Right renal pelvis (tissue), 4 donors: Measurements from ENCODE around the gene INPP4A. TPM values are rescaled to one million over a fixed set of nuclear protein-coding genes. Genes with fewer than 3 reads are reported as not detected.

ENCODE experiments used
- DNase-seq, 4 donors: peaks; one replicate each; pipeline ENCODE4 v3.0.0-alpha.2; 2013; ENCODE audit warnings: low read depth in 4 of 4, low spot score in 3 of 4, missing footprints in 1 of 4
- polyA plus RNA-seq, 4 donors: library from polyadenylated mRNA; unstranded; fragments of 120-200 nt; gene quantifications; one replicate each; pipeline ENCODE4 v1.2.1, GENCODE V29; 2013; ENCODE audit not compliant: insufficient read length in 4 of 4

INPP4A gene
- polyA plus RNA-seq, 4 donors, result 19.4 to 22.4 (median 20.2) TPM

- no peak for DNase-seq
These were observed 160.4 kb downstream of the INPP4A start for GRCh38 chr2:98605076-98605475.

- no peak for DNase-seq
These were observed 161.8 kb downstream of the INPP4A start for GRCh38 chr2:98606431-98606830.

- no peak for DNase-seq
These were observed 162.4 kb downstream of the INPP4A start for GRCh38 chr2:98607104-98607503.

GRCh38 chr2:98607741-98608115, 163.1 kb downstream of the INPP4A start:
- no peak for DNase-seq

- peak; percentile 82 to 88 (median 82) for DNase-seq
These were observed 163.7 kb downstream of the INPP4A start, which contains the start of the genes COA5 and UNC50 for GRCh38 chr2:98608116-98608961. TSS of gene COA5 (minus strand) at chr2:98608512. CDS start at chr2:98608405, 107 bp downstream. TSS of gene UNC50 (plus strand) at chr2:98608589. CDS start at chr2:98609760, 1,171 bp downstream.

- peak in 2 of 4 donors; percentile 7 to 16 for DNase-seq
These were observed 164.4 kb downstream of the INPP4A start for GRCh38 chr2:98608962-98609604.

- DNase-seq, result no peak
These were observed 169.5 kb downstream of the INPP4A start for GRCh38 chr2:98614024-98614739.

GRCh38 chr2:98615481-98615880, 170.8 kb downstream of the INPP4A start:
- no peak for DNase-seq

- DNase-seq, result no peak
These were observed 172.5 kb downstream of the INPP4A start for GRCh38 chr2:98617149-98617548.

GRCh38 chr2:98623657-98624056, 179.0 kb downstream of the INPP4A start:
- DNase-seq, result no peak

- no peak for DNase-seq
These were observed 187.7 kb downstream of the INPP4A start for GRCh38 chr2:98632351-98632750.

GRCh38 chr2:98634406-98635092, 189.9 kb downstream of the INPP4A start:
- no peak for DNase-seq

GRCh38 chr2:98637401-98638147, 192.9 kb downstream of the INPP4A start:
- no peak for DNase-seq

GRCh38 chr2:98643496-98644100, 198.9 kb downstream of the INPP4A start:
- no peak for DNase-seq

Other genes with a start within 250 kb of the INPP4A start
- not detected for gene CNGA3, start 98.4 kb upstream of the INPP4A start, polyA plus RNA-seq
- gene COA5, start 163.7 kb downstream of the INPP4A start, polyA plus RNA-seq, result 10 to 100 TPM; 72.9 to 88.0 (median 82.5) TPM
- gene UNC50, start 163.7 kb downstream of the INPP4A start, polyA plus RNA-seq, result 10 to 100 TPM; 71.7 to 84.8 (median 75.5) TPM